Loucy (cell line): Measurements from ENCODE around the gene FAM13A.

ENCODE experiments used
- H2AFZ ChIP-seq: fragments of 200-600 bp; sonication (generic); 2 replicates; pipeline ENCODE4 v1.6.0; 2016; ENCODE audit warnings: antibody characterized with exemption, mild to moderate bottlenecking, low read length, moderate library complexity
- H3F3A ChIP-seq: fragments of 200-600 bp; 2 replicates; pipeline ENCODE4 v1.6.0; 2016; ENCODE audit warnings: antibody characterized with exemption, low read depth, mild to moderate bottlenecking
- H3K27me3 ChIP-seq: fragments of 200-600 bp; sonication (generic); 2 replicates; pipeline ENCODE4 v1.6.1; 2014; ENCODE audit warnings: low read length, mild to moderate bottlenecking; ENCODE audit not compliant: insufficient read depth, poor library complexity, severe bottlenecking
- H3K36me3 ChIP-seq: fragments of 200-600 bp; sonication (generic); 2 replicates; pipeline ENCODE4 v1.6.1; 2016; ENCODE audit warnings: low read length; ENCODE audit not compliant: insufficient read depth
- H3K4me1 ChIP-seq: fragments of 200-600 bp; sonication (generic); 2 replicates; pipeline ENCODE4 v1.5.1; 2014; ENCODE audit warnings: low read length, mild to moderate bottlenecking; ENCODE audit not compliant: insufficient read depth, poor library complexity, severe bottlenecking
- H3K4me2 ChIP-seq: fragments of 200-600 bp; sonication (generic); 2 replicates; pipeline ENCODE4 v1.6.0; 2014; ENCODE audit warnings: antibody characterized with exemption, low read length, low read depth, mild to moderate bottlenecking; ENCODE audit not compliant: poor library complexity, severe bottlenecking
- H3K4me3 ChIP-seq: fragments of 200-600 bp; sonication (generic); 2 replicates; pipeline ENCODE4 v1.5.1; 2014; ENCODE audit warnings: low read length, mild to moderate bottlenecking, mixed read lengths; ENCODE audit not compliant: poor library complexity, severe bottlenecking
- H3K79me2 ChIP-seq: fragments of 200-600 bp; sonication (generic); 2 replicates; pipeline ENCODE4 v1.6.1; 2014; ENCODE audit warnings: low read length; ENCODE audit not compliant: insufficient read depth
- H3K9ac ChIP-seq: fragments of 200-600 bp; sonication (generic); 2 replicates; pipeline ENCODE4 v1.6.0; 2014; ENCODE audit warnings: mild to moderate bottlenecking, low read depth, low read length, moderate library complexity; ENCODE audit not compliant: poor library complexity, severe bottlenecking
- H3K9me2 ChIP-seq: fragments of 200-600 bp; sonication (generic); replicated peaks from 2 replicates; pipeline ENCODE4 v1.6.1; 2016; ENCODE audit warnings: low read depth, low read length, mixed read lengths
- H3K9me3 ChIP-seq: fragments of 200-600 bp; sonication (generic); 2 replicates; pipeline ENCODE4 v1.6.1; 2014; ENCODE audit warnings: mild to moderate bottlenecking, antibody characterized with exemption, low read length, low read depth; ENCODE audit not compliant: insufficient read depth
- H4K20me1 ChIP-seq: fragments of 200-600 bp; sonication (generic); 2 replicates; pipeline ENCODE4 v1.6.0; 2014; ENCODE audit warnings: antibody characterized with exemption, low read length, mild to moderate bottlenecking; ENCODE audit not compliant: insufficient read depth, poor library complexity, severe bottlenecking
- EZH2phosphoT487 ChIP-seq: fragments of 200-600 bp; IDR thresholded peaks from 2 replicates; pipeline ENCODE4 v1.6.1; 2018; ENCODE audit warnings: antibody characterized with exemption, mild to moderate bottlenecking, moderate library complexity, borderline replicate concordance
- TF ChIP-seq, protein P1 (sequence below): fragments of 200-600 bp; sonication (generic); conservative IDR thresholded peaks from 2 replicates; pipeline ENCODE4 v1.5.1; 2014; ENCODE audit warnings: mild to moderate bottlenecking, antibody characterized with exemption, low read length

FAM13A gene

DNA sequence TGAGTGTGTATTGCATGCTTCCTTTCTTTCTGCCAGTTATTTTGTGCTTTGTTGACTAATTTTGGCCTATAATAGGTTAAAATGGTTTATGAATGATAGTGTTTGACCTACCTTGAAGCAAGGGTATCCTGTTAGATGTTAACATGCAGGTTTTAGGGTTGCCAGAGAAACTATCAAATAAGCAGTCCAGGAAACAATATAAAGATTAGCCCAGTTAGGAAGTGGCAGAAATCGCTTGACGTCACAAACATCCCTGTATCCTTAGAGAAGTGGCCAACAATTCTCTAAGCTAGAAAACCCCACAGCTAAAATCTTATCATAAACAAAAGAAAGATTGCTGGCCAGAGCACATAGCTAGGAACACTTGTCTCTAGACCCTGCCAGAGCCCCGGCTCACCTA lies 363.2 kb downstream of the FAM13A start:
- Histone ChIP-seq H2AFZ (no peak overlapping the region), H3F3A (no peaks in the 10 kb centered on the region)

DNA sequence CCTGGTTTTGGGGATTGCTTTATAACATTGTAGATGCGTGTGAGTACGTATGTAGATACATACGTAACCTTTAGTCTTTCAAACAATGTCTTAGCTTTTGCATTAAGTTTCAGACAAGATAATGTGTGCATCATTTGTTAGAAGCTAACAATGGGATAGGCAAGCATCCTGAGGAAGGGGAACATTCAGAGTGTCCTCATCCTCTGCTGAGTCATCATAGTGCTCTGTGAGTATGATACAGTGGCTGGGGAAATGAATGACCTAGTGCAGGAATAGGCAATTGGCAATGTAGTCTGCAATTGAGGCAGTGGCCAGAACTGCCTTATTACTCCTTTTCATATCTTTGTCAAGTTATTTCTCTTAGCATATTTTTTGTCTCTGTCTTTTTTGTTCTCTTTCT lies 366.6 kb downstream of the FAM13A start:
- Histone ChIP-seq H3K36me3 (peaks cover 8% of the 10 kb centered on the region; the same call in 1 of the 2 replicates), H3F3A (no peaks in the 10 kb centered on the region), H3K9me3 (no peaks in the 10 kb centered on the region), H3K4me1 (no peaks in the 10 kb centered on the region), H4K20me1 (no peaks in the 10 kb centered on the region), H2AFZ (no peak overlapping the region), H3K4me3 (no peak overlapping the region), H3K79me2 (no peaks in the 10 kb centered on the region), H3K9ac (no peak overlapping the region), H3K27me3 (no peaks in the 10 kb centered on the region), H3K4me2 (no peak overlapping the region), H3K9me2 (no peaks in the 10 kb centered on the region)
- TF ChIP-seq, protein P1, sequence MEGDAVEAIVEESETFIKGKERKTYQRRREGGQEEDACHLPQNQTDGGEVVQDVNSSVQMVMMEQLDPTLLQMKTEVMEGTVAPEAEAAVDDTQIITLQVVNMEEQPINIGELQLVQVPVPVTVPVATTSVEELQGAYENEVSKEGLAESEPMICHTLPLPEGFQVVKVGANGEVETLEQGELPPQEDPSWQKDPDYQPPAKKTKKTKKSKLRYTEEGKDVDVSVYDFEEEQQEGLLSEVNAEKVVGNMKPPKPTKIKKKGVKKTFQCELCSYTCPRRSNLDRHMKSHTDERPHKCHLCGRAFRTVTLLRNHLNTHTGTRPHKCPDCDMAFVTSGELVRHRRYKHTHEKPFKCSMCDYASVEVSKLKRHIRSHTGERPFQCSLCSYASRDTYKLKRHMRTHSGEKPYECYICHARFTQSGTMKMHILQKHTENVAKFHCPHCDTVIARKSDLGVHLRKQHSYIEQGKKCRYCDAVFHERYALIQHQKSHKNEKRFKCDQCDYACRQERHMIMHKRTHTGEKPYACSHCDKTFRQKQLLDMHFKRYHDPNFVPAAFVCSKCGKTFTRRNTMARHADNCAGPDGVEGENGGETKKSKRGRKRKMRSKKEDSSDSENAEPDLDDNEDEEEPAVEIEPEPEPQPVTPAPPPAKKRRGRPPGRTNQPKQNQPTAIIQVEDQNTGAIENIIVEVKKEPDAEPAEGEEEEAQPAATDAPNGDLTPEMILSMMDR: no peak
- TF ChIP-seq EZH2phosphoT487: no peak

More for the DNA sequence above, 363.2 kb downstream of the FAM13A start:
- no peaks in the 10 kb centered on the region for H3K36me3 ChIP-seq
- H3K4me3 ChIP-seq: no peak overlapping the region
- H3K4me2 ChIP-seq: no peak overlapping the region
- H3K4me1 ChIP-seq: no peaks in the 10 kb centered on the region
- no peaks in the 10 kb centered on the region for H3K9me2 ChIP-seq
- TF ChIP-seq, protein P1: no peak
- no peak for TF ChIP-seq EZH2phosphoT487
- no peaks in the 10 kb centered on the region for H4K20me1 ChIP-seq
- no peaks in the 10 kb centered on the region for H3K79me2 ChIP-seq
- no peaks in the 10 kb centered on the region for H3K9me3 ChIP-seq
- H3K27me3 ChIP-seq: no peaks in the 10 kb centered on the region
- H3K9ac ChIP-seq: no peak overlapping the region

DNA sequence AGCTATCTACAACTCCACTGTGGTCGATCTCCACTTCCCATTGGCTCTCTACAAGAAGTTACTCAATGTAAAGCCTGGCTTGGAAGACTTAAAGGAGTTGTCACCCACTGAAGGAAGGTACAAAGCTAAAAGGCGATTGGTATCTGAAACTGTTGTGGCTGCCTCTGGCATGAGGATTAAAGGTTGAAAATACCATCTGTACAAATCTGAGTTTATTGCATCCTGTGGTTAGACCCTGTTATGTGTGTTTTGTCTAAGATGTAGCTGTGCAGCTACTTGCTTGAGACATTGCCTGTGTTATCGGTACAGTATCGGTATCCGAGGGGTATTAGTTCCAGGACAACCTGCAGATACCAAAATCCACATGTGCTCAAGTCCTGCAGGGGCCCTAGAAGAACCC lies 375.8 kb downstream of the FAM13A start:
- H4K20me1 ChIP-seq: no peaks in the 10 kb centered on the region
- no peaks in the 10 kb centered on the region; the same call in 1 of the 2 replicates for H3K9me3 ChIP-seq
- H3K36me3 ChIP-seq: peaks cover 48% of the 10 kb centered on the region; the same call in 1 of the 2 replicates
- no peaks in the 10 kb centered on the region for H3F3A ChIP-seq
- H3K9me2 ChIP-seq: no peaks in the 10 kb centered on the region
- no peaks in the 10 kb centered on the region for H3K79me2 ChIP-seq
- no peaks in the 10 kb centered on the region for H3K4me1 ChIP-seq
- H3K4me3 ChIP-seq: no peak overlapping the region
- H3K4me2 ChIP-seq: no peak overlapping the region
- no peak overlapping the region for H2AFZ ChIP-seq
- H3K9ac ChIP-seq: no peak overlapping the region
- no peak for TF ChIP-seq EZH2phosphoT487
- TF ChIP-seq, protein P1: no peak
- H3K27me3 ChIP-seq: no peaks in the 10 kb centered on the region
